HCT116 (cell line): ENCODE results near the gene TUT1. TPM values are rescaled to one million over a fixed set of nuclear protein-coding genes. Genes with fewer than 3 reads are reported as not detected.

Experiments
- ATAC-seq: fragments of 200-7000 bp; cut with Tn5 transposase; 2 replicates; pipeline ENCODE4 v1.9.1; 2020; ENCODE audit warnings: mild to moderate bottlenecking, moderate library complexity
- BruUV-seq: library from RNA; stranded (reverse); fragments of 400-500 nt; replicated peaks from 2 replicates; lab custom pipeline; 2021; lab: Mats Ljungman, UMichigan
- CTCF ChIA-PET: fragments of 300-600 bp; sonication (Branson Sonifier 250); formaldehyde crosslinking; loops from one replicate; lab custom pipeline; 2021; ENCODE audit warnings: antibody characterized with exemption; lab: Charles Lee
- POLR2A ChIA-PET: fragments of 300-600, 350-600 bp; sonication (Branson Sonifier 250); formaldehyde crosslinking; loops from one replicate; lab custom pipeline; 2021; ENCODE audit warnings: antibody characterized with exemption; lab: Charles Lee
- RAD21 ChIA-PET, 2 experiments: fragments of 300-600 bp; sonication (Branson Sonifier 250); formaldehyde crosslinking; loops; one replicate each; lab custom pipeline; 2023; ENCODE audit warnings: low total read pairs in 2 of 2; ENCODE audit not compliant: uncharacterized antibody in 2 of 2, unreplicated experiment in 2 of 2, low non-redundant PET in 1 of 2; lab: Charles Lee
- DNase-seq: peaks from one replicate; pipeline ENCODE4 v3.0.0-alpha.2; 2010; ENCODE audit warnings: low read depth, low spot score
- H2AFZ ChIP-seq: fragments of 200-600 bp; shearing (Covaris generic), sonication (generic); 2 replicates; pipeline ENCODE4 v1.6.1; 2017; ENCODE audit warnings: low read depth, mixed run types, mixed read lengths, antibody characterized with exemption, low read length; ENCODE audit not compliant: poor library complexity, severe bottlenecking
- H3K27ac ChIP-seq: 2 replicates; pipeline ENCODE4 v1.5.1; 2012; ENCODE audit warnings: low read depth, low read length
- H3K27me3 ChIP-seq: fragments of 200-600 bp; sonication (generic); 2 replicates; pipeline ENCODE4 v1.6.1; 2016; ENCODE audit warnings: mixed run types, low read length, mixed read lengths; ENCODE audit not compliant: insufficient read depth
- H3K36me3 ChIP-seq, 2 experiments: fragments of 200-500 bp in 1 of 2; fragments of 200-600 bp in 1 of 2; sonication (Bioruptor generic) in 1 of 2; sonication (generic) in 1 of 2; 2 replicates each; pipeline versions ENCODE4 v1.5.1 to v1.6.1; 2014 to 2016; ENCODE audit warnings: low read length in 2 of 2, inconsistent platforms in 1 of 2, mixed read lengths in 1 of 2, mixed run types in 1 of 2; ENCODE audit not compliant: insufficient read depth in 2 of 2, control insufficient read depth in 1 of 2
- H3K4me1 ChIP-seq, 2 experiments: fragments of 200-600 bp in 1 of 2; sonication (generic) in 1 of 2; 2 replicates each; pipeline versions ENCODE4 v1.5.1 to v1.6.1; 2012 to 2017; ENCODE audit warnings: low read length in 2 of 2, inconsistent platforms in 1 of 2, mild to moderate bottlenecking in 1 of 2, mixed read lengths in 1 of 2, mixed run types in 1 of 2, moderate library complexity in 1 of 2; ENCODE audit not compliant: insufficient read depth in 2 of 2, control insufficient read depth in 1 of 2
- H3K4me2 ChIP-seq: fragments of 200-600 bp; sonication (generic); 2 replicates; pipeline ENCODE4 v1.6.1; 2017; ENCODE audit warnings: mixed run types, low read length, mixed read lengths
- H3K4me3 ChIP-seq, 2 experiments: fragments of 200-600 bp in 1 of 2; sonication (generic) in 1 of 2; replicated peaks in 1 of 2; 2 replicates each; pipeline ENCODE4 v1.5.1; 2011 to 2016; ENCODE audit warnings: low read length in 2 of 2, control low read depth in 1 of 2, low read depth in 1 of 2, mild to moderate bottlenecking in 1 of 2, mixed read lengths in 1 of 2, mixed run types in 1 of 2
- H3K79me2 ChIP-seq: fragments of 200-600 bp; sonication (generic); 2 replicates; pipeline ENCODE4 v1.6.1; 2017; ENCODE audit warnings: mild to moderate bottlenecking, mixed run types, low read length, moderate library complexity, mixed read lengths; ENCODE audit not compliant: insufficient read depth
- H3K9ac ChIP-seq: fragments of 200-600 bp; sonication (generic); 2 replicates; pipeline ENCODE4 v1.6.1; 2016; ENCODE audit warnings: low read length, mixed read lengths
- H3K9me2 ChIP-seq: fragments of 200-600 bp; sonication (generic), shearing (Covaris generic); 2 replicates; pipeline ENCODE4 v1.6.1; 2017; ENCODE audit warnings: mixed run types, mild to moderate bottlenecking, moderate library complexity; ENCODE audit not compliant: insufficient read depth
- H3K9me3 ChIP-seq, 2 experiments: fragments of 200-500 bp in 1 of 2; fragments of 200-600 bp in 1 of 2; sonication (Bioruptor generic) in 1 of 2; sonication (generic) in 1 of 2; 2 replicates each; pipeline ENCODE4 v1.6.1; 2014 to 2017; ENCODE audit warnings: low read length in 2 of 2, mixed read lengths in 2 of 2, inconsistent platforms in 1 of 2, low read depth in 1 of 2, mild to moderate bottlenecking in 1 of 2, mixed run types in 1 of 2, moderate library complexity in 1 of 2; ENCODE audit not compliant: control insufficient read depth in 1 of 2, insufficient read depth in 1 of 2
- H4K20me1 ChIP-seq: fragments of 200-600 bp; sonication (generic), shearing (Covaris generic); 2 replicates; pipeline ENCODE4 v1.6.1; 2017; ENCODE audit warnings: mixed run types, mild to moderate bottlenecking, moderate library complexity; ENCODE audit not compliant: insufficient read depth
- ATF3 ChIP-seq: IDR thresholded peaks from 2 replicates; pipeline ENCODE4 v1.6.1; 2012
- CEBPB ChIP-seq: IDR thresholded peaks from 2 replicates; pipeline ENCODE4 v1.6.1; 2012; ENCODE audit warnings: low read depth
- EZH2 ChIP-seq: fragments of 200-600 bp; sonication (generic); IDR thresholded peaks from 2 replicates; pipeline ENCODE4 v1.6.1; 2017; ENCODE audit warnings: antibody characterized with exemption, mixed run types
- EZH2phosphoT487 ChIP-seq: fragments of 200-600 bp; IDR thresholded peaks from 2 replicates; pipeline ENCODE4 v1.6.1; 2018; ENCODE audit warnings: antibody characterized with exemption, borderline replicate concordance
- FOSL1 ChIP-seq: IDR thresholded peaks from 2 replicates; pipeline ENCODE4 v1.6.1; 2012; ENCODE audit warnings: low read depth
- POLR2A ChIP-seq: IDR thresholded peaks from 2 replicates; pipeline ENCODE4 v1.7.0; 2011; ENCODE audit warnings: borderline replicate concordance; ENCODE audit not compliant: insufficient read depth, insufficient read length; ENCODE audit errors: extremely low read depth
- REST ChIP-seq: IDR thresholded peaks from 2 replicates; pipeline ENCODE4 v1.6.1; 2012; ENCODE audit warnings: low read depth
- TCF7L2 ChIP-seq: IDR thresholded peaks from 2 replicates; pipeline ENCODE4 v1.7.0; 2011; ENCODE audit warnings: borderline replicate concordance, inconsistent platforms; ENCODE audit not compliant: insufficient read depth, insufficient read length; ENCODE audit errors: extremely low read depth
- YY1 ChIP-seq: IDR thresholded peaks from 2 replicates; pipeline ENCODE4 v1.6.1; 2011; ENCODE audit warnings: low read length, low read depth, moderate library complexity, mild to moderate bottlenecking; ENCODE audit not compliant: insufficient replicate concordance; ENCODE audit errors: extremely low read depth
- ZFX ChIP-seq: fragments of 450-650 bp; IDR thresholded peaks from 2 replicates; pipeline ENCODE4 v1.6.1; 2017
- ZNF274 ChIP-seq: fragments of 200-500 bp; sonication (Bioruptor generic); IDR thresholded peaks from 2 replicates; pipeline ENCODE4 v1.6.1; 2014; ENCODE audit warnings: mild to moderate bottlenecking, low read depth, low read length, inconsistent platforms
- intact Hi-C: fragments of 100-400 bp; cut with micrococcal nuclease; formaldehyde crosslinking; loops from 2 replicates; pipeline ENCODE4 v1.10.0; 2022
- total RNA-seq: library from RNA; stranded (reverse); gene quantifications from one replicate; pipeline ENCODE4 v1.2.1, GENCODE V29; 2021; ENCODE audit not compliant: unreplicated experiment

Gene TUT1
- total RNA-seq, 1 experiment from 2014 or later, result 49.0 TPM

- no peaks in the 10 kb centered on the region for H3K9me2 ChIP-seq
- H3K9ac ChIP-seq, result 0 out of 2 replicates have a peak overlapping the region, but pooled peaks have one; percentile 75
- ChIA-PET RAD21 (no interaction called here), POLR2A (interaction anchor here (1.8 kb wide), 1 partner anchor 16 kb away, joined by 52 read pairs; the partner anchor contains the start of gene TUT1)
- H3K79me2 ChIP-seq, result peaks cover 36% of the 10 kb centered on the region
- no peaks in the 10 kb centered on the region; the same call in 1 of the 2 replicates for H4K20me1 ChIP-seq
- TF ChIP-seq ZNF274 (no peak), YY1 (no peak), EZH2 (no peak), ATF3 (no peak), CEBPB (no peak), ZFX (no peak), FOSL1 (no peak), TCF7L2 (no peak), POLR2A (no peak), REST (no peak), EZH2phosphoT487 (no peak)
- TF ChIP-seq, all 23 proteins: peak for 0
- no peak overlapping the region for H3K4me3 ChIP-seq
- H2AFZ ChIP-seq, result no peak overlapping the region
- peaks cover 31 to 50% of the 10 kb centered on the region in 2 experiments for H3K36me3 ChIP-seq
- intact Hi-C loops, result no loop called here
- DNase-seq (no peak), ATAC-seq (no peak)
- H3K4me1 ChIP-seq, result peaks cover 8 to 26% of the 10 kb centered on the region in 2 experiments
- peak overlapping the region; percentile 81; the same call in 1 of the 2 replicates for H3K4me2 ChIP-seq
- CTCF ChIA-PET, result interaction anchor here (1.8 kb wide), 1 partner anchor 150 kb away, joined by 18 read pairs; no protein-coding TSS in a partner anchor
- H3K27ac ChIP-seq, result peak overlapping the region; percentile 63
- no peaks in the 10 kb centered on the region for H3K27me3 ChIP-seq
- no TSS peak for BruUV-seq
- H3K9me3 ChIP-seq, result no peaks in the 10 kb centered on the region
Observed at GRCh38 chr11:62575156-62575555, 16.2 kb downstream of the TUT1 start.
